Stomach (tissue), 4 donors: Measurements from ENCODE around the gene ST6GALNAC3.

Experiments used
- POLR2A ChIP-seq, 4 donors: fragments of 450-650 bp; IDR thresholded peaks; one replicate each; pipeline ENCODE4 v1.6.1; 2016; ENCODE audit warnings: antibody characterized with exemption in 4 of 4, control low read depth in 2 of 4, mild to moderate bottlenecking in 1 of 4, moderate library complexity in 1 of 4
- POLR2AphosphoS5 ChIP-seq, 3 donors: sonication (generic); formaldehyde crosslinking; IDR thresholded peaks; one replicate each; pipeline ENCODE4 v1.6.1; 2016; ENCODE audit warnings: antibody characterized with exemption in 3 of 3
- TF ChIP-seq, protein P1 (sequence below), 7 experiments: fragments of 450-650 bp in 4 of 7; fragments of 200-600 bp in 3 of 7; sonication (generic) in 3 of 7; IDR thresholded peaks; one replicate each; pipeline ENCODE4 v1.5.1; 2016 to 2019; ENCODE audit warnings: antibody characterized with exemption in 7 of 7, control low read depth in 2 of 7, mild to moderate bottlenecking in 1 of 7

DNA sequence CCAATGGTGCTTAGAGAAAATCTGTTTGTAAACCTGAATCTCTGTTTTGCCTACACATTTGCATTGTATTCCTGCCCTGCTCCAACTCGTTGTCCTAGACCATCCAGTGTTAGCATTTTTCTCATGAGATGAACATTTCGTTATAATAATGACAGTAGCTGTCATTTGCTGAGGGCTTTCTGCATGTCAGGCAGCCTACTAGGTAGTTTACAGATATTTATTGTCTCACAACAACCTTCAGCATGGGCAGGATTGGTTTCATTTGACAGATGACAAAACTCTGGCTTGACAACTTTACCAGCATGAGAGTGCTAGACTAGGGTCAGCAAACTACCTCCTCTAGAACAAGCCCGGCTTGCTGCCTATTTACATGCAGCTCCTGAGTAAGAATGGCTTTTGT is 10.1 kb downstream of the ST6GALNAC3 start:
- TF ChIP-seq, protein P1, sequence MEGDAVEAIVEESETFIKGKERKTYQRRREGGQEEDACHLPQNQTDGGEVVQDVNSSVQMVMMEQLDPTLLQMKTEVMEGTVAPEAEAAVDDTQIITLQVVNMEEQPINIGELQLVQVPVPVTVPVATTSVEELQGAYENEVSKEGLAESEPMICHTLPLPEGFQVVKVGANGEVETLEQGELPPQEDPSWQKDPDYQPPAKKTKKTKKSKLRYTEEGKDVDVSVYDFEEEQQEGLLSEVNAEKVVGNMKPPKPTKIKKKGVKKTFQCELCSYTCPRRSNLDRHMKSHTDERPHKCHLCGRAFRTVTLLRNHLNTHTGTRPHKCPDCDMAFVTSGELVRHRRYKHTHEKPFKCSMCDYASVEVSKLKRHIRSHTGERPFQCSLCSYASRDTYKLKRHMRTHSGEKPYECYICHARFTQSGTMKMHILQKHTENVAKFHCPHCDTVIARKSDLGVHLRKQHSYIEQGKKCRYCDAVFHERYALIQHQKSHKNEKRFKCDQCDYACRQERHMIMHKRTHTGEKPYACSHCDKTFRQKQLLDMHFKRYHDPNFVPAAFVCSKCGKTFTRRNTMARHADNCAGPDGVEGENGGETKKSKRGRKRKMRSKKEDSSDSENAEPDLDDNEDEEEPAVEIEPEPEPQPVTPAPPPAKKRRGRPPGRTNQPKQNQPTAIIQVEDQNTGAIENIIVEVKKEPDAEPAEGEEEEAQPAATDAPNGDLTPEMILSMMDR (IDR thresholded peaks at IDR 0.05): no peak
- TF ChIP-seq POLR2AphosphoS5 (IDR thresholded peaks at IDR 0.05) (no peak), POLR2A (IDR thresholded peaks at IDR 0.05) (no peak)
